Measurements from ENCODE around the gene CEP78.

Gene CEP78

DNA sequence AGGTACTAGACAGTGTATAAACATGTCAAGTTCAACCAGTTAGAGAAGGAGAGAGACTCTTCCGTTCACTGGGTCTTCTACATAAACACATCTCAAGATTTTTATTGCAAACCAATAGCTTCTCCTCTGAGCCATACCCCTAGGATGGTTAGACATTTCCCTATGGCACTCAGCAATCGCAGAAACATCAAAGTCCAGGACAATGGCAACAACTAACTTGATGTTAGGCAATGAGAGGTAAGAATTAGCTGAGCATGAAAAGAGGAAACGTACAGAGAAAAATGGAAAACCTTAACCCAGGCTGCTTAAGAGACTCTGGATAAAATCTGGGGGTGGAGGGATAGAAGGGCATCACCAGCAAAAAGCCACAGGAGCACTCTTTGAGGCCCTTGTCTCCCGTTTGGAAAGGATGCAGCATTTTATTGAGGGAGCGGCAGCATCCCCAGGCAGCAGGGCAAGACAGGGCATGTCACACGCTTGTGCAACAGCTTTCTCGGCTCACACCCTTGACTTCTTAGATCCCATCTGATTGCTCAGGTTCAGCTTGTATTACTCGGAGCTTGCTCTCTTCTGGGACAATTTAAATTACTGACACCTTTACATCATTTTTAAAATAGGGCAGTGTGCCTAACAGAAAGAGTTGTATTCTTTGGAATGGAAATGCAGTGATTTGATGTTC is 52.5 kb downstream of the CEP78 start:
- DNase-seq (ENCODE audit: low read depth) = no peak

DNA sequence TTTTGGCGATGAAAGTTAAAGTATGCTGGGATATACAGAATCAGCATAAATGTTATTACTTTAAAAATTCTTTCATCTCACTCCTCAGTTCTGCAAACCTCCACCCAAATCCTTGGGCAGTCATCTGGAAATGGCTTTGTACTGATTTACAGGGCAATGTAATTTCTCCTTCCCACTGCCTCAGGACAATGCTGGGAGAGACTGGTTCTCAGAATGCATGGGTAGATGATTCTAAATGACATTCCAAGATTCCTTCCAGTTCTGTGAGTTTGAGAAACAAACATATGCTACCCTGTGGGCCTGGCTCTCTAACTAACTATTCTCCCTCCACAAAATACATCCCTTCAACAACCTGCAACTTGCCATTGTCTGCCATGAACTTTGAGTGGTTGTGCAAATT is 53.6 kb downstream of the CEP78 start:
- no peak for DNase-seq (ENCODE audit: low read depth)

DNA sequence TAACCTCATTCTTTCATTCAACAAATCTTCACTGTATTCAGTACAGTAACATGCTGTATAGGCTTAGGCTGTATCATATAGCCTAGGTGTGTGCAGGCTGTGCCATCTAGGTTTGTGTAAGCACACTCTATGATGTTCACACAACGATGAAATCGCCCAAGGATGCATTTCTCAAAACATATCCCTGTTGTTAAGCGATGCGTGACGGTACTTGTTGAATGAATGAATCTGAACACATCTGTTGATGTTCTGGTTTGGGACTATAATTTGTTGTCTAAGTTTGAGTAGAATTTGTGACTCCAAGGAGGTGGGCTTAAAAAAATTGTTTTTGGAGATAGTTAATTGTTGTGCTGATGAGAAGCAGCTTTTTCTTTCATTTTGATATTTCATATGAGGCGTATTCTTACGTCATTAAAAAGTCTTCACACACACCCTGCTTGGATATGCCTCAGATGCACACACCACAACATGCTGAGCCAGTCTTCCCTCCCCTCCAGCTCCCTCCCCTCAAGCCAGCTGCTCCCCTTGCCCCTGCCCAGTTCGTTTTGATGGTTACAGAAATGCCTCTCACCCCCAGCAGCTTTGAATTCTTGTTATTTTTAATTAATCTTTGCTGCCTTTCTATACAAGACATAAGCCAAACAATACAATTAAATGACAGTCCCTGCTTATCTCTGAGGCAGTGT is 55.5 kb downstream of the CEP78 start:
- DNase-seq (ENCODE audit: low read depth) = no peak

DNA sequence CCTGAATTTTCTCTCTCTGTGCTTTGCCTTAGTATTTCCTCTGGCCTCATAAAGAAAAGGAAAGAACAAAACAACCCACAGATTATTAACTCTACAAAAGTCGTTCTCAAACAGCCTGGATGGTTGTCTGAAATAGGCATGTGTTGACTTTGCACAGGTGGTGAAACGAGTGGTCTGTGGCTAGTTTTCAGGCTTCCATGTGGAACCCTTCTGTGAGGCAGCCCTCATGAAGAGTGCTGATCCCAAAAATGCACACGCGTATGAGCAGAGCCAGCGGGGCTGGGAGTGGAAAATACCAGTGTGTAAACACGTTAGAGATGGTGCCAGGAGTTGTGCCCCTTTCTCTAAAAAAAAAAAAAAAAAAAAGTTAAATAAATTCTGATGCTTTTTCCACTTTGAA is 56.2 kb downstream of the CEP78 start:
- no peak for DNase-seq (ENCODE audit: low read depth)

DNA sequence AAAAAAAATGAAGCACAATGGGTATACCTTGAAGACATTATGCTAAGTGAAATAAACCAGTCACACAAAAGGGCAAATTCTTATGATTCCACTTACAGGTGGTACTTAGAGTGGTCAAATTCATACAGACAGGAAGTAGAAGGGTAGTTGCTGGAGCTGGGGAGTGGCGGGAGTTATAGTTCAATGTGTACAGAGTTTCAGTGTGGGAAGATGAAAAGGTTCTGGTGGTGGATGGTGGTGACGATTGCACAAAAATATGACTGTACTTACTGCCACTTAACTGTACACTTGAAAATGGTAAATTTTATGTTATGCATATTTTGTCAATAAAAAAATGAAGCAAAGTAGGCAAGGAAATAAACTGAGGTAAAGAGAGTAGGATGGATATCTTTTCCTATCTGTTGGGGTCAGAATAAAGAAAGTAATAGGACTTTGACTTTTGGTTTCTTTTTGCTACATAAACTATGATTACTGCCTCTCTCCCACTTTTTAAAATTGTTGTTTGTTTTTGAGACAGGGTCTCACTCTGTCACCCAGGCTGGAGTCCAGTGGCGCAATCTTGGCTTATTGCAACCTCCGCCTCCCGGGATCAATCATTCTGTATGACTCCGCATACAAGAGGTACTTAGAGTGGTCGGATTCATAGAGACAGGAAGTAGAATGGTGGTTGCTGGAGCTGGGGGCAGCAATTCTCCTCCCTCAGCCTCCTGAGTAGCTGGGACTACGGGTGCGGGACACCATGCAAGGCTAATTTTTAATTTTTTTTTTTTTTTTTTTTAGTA is 57.0 kb downstream of the CEP78 start:
- no peak for DNase-seq (ENCODE audit: low read depth)

DNA sequence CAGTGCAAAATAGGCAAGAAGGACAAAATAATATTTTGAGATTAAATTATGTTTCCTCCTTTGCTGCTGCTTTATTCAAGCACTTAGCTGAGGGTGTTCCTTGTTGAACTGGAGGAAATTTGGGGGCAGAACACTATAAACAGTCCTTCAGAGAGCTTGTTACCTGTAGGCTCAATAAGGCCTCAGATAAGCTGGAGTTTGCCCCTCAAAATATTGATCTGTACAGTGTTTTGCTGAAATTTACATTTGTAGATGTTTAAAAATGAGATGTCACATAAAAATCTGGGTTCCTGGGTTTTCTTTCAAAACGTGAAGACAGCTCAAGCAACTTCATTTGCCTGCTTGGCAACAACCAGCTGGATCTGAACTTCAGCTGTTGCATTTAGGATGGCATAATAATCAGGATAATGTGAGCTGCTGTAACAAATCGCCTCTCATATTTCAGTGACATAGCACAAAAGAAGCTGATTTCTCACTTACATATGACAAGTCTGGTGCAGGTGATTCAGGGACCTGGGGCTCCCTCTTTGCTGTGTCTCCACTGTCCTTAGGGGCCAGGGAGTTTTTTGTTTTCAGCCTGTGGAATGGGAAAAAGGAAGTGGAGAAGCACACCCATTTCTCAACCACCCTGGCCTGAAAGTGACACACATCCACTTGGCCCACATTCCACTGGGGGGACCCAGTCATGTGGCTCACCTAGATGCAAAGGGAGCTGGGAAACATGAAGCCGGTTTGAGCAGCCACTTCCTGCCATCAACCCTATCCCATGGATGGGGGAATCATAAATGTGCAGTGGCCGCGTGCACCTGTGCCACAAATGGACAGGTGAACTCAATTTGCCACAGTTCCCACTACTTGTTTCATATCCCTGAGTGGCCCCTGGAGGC is 58.7 kb downstream of the CEP78 start:
- DNase-seq (ENCODE audit: low read depth) = no peak

DNA sequence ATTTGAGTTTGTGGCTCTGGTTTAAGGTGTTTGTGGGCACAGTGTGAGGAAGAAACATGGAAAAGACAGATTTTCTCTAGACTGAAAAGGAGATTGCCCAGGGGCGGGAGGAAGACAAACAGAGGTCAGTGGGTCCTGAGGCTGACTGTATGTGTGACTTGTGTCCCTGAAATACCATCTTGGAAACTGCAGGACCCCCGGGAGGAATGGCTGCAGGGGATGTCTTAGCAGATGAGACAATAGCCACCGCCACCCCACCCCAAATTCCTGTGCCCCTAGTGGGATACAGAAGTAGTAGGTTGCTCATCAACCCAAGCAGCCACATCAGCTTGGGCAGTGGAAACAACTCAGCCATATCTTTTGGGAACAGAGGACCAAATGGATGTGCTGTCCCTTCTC is 59.3 kb downstream of the CEP78 start:
- DNase-seq (ENCODE audit: low read depth) = no peak

DNA sequence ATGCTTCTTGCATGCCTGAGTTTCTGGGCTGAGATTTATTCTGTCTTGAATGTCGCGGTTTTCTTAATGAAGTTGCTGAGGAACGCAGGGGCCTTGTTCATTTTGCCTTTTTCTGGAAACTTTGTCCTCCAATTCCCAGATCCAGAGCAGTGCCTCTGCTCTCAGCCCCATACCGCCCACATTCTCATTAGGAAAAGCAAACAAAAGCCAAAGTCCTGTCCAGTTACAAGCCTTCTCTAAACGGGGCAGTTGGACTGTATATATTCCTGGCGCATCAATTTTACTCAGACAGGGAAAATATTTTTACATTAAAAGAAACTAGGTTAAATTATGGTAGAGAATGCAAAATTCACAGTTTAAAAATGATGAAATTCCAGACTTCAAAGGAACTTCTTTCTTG is 59.9 kb downstream of the CEP78 start:
- no peak for DNase-seq (ENCODE audit: low read depth)

DNA sequence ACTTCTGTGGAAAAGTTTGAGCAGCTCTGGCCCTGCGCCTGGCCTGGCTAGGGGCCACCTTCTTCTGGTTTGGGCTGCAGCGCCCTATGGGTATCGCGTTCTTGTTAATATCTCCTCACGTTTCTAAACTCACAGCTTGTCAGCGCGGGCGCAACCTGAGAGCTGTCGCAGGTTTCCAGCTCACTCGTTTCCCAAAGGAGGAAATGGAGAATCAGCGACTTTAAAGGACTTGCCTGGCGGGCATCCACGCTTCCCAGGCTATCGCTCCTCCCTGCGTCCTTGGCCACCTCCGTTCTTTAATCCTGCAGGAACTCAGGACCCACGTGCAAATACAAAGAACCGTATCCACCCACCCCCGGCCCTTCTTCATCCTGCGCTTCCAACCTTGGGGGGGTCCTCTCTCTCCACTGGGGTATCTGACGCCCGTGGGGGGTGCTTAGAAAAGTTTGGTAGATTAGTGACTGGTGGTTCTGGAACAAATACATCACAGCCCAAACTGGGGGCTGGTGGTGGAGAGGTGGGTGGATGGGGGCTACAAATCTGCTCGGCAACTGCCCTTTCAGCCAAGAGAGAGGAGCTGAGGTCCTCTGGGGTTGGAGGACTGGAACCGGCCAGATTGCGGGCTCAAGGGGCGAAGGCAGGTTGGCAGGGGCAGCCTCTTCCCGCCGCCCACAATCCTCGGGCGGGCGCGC is 60.5 kb downstream of the CEP78 start:
- peak; percentile 35 for DNase-seq (ENCODE audit: low read depth)

DNA sequence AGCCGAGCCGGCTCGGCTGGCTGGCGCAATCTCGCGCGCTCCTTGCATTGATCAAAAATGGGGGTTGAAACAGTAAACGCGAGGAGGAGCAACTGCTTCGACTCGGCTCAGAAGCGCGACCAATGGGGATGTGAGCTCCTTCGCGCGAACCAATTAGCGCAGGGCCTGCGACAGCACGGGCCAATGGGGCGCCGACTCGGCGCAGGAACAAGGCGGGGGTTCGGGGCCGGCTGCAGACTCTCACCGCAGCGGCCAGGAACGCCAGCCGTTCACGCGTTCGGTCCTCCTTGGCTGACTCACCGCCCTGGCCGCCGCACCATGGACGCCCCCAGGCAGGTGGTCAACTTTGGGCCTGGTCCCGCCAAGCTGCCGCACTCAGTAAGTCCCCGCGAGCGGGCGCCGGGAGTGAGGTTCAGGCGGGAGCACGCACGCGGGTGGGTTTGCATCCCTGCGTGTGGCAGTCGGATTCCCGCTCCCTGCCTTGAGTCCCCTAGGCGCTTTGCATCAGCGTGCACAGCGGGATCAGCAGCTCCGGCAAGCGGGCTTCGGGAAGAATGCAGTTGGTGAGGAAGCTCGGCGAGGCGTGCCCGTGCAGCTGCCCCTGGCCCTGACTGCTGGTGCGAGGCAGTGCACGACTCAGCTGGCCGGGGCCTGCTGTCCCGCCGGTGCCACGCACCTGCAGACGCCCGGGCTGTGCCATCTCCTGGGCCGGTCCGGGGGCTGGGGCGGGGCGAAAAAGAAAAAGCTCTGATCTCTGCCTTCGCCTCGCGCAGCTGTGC is 61.2 kb downstream of the CEP78 start, which contains the start of gene PSAT1:
Gene PSAT1 (plus strand): TSS at position 233 of the 779 bp plus-strand sequence. CDS start 86 bp downstream, at position 319.
- DNase-seq (ENCODE audit: low read depth) = peak; percentile 99

DNA sequence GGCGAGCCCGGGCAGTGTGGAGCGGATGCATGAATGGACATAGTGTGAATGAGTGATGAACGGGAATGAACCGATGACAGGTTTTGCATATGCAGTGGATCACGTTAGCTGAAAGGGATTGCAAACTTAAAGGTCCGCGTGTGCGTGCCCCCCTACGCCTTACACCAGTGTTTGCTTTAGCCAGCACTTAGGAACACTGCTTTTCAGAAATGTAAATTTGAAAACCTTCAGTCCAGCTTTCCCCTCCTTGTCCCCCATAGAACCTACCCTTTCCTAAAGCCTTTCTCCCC is 61.7 kb downstream of the CEP78 start:
- DNase-seq (ENCODE audit: low read depth) = peak; percentile 49

DNA sequence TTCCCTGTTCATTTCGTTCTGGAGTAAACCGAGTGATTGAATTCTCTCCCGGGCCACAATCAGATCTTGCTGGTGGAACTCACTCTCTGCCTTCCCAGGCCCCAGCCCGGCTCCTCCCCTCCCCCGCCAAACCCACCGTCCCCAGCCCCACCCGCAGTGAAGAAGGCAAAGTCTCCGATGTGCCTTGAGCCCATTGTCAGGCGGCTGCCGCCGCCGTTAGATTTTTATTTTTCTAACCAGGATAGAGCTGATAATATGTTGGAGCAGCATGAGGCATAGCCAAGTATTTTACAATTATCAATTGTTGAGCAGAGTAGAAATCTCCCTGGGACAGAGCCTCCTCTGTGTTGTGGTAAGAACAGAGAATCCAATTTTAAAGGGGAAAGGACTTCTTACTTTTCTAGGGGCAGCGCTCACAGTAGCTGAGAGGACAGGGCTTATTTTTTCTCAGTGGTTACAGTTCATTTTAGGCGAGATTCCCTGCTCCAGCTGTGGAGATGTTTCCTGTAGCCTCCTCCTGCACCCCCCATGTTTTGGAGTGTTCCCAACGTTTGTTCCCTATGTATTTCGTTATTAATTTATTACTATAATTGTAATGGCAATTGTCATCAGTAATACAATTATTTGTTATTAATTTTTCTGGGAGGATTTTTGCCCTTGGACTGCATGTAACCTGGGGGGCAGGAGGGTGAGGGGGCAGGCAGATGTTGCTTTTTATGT is 62.3 kb downstream of the CEP78 start:
- no peak for DNase-seq (ENCODE audit: low read depth)

DNA sequence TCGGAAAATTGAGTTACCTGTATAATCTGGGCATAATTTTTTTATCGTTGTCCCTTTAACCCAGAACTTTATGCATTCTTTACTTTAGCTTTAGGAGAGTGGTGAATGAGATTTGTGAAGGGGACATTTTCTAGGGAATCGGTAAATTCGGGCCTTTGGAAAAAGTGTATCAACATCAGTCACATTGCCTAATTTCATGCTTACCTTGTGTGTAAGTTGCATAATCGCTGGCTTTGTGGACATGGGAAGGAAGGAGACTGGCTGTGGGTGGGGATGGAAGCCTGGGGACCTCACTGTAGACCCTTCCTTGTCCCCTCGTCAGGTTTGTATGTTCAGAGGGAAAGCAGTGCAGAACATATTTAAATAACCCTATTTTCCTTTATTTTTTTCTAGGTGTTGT is 64.3 kb downstream of the CEP78 start:
- DNase-seq (ENCODE audit: low read depth) = no peak

DNA sequence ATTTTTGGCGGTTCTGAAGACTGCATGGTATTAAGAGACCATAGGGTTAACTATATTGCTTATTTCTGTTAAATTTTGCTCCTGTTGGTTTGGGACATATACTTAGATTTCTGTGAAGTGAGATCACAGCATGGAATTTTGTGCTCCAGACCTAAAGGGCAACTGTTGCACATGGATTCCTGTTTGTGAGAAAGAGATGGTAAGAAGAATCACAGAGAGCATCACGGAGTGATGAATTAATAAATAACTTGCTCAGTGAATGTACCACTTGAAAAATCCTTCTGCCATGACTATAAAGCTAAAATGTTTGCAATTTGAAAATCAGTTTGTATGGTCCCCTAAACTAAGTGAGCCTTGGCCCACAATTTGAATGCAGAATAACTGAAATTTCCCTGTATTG is 65.6 kb downstream of the CEP78 start:
- no peak for DNase-seq (ENCODE audit: low read depth)

DNA sequence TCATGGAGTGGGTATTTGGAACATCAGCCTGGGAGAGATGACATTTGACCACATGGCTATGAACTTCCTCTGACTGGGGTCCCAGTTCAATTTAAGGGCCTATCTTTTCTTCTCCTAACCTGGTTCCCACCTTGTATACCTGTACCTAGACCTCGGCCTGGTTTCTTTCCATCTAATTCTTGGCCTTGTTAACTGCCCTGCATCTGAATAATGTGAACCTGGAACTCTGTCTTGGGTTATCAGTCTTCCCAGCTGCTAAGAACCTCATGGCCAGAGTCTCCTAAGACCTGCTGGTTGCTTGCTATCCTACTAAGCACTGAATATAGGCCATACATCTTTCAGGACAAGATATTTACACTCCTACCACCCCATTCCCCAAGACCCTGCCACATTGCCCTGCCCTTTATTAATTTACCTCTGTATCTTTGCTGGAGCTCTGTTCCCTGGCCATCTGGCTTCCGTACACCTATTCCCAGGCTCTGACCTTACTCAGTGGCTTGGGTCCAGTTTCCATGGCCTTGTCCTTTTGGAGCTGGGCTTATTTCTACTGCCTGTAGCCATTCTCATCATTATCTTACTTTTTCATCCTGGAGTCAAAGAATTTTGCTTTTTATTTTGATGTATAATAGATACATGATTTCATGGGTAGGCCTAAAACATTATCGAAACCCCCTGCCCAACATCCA is 67.6 kb downstream of the CEP78 start:
- no peak for DNase-seq (ENCODE audit: low read depth)

DNA sequence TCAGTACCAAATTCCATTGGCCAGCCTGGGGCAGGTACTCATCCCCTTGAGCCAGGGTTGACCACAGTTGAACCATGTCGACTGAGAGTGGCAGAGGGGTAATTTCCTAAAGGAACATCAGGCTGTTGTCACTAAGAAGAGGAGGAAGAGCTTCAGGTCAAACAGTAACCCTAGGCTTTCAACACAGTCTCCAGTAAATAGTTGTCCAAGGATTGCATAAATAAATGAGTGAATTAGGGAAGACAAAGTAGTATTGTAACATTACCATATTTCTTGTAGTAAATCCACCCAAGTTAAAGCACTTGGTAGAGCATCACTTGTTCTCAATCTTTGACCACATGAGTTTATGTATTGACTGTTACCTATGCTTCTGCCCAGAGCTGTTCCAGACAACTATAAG is 68.5 kb downstream of the CEP78 start:
- DNase-seq (ENCODE audit: low read depth) = no peak

DNA sequence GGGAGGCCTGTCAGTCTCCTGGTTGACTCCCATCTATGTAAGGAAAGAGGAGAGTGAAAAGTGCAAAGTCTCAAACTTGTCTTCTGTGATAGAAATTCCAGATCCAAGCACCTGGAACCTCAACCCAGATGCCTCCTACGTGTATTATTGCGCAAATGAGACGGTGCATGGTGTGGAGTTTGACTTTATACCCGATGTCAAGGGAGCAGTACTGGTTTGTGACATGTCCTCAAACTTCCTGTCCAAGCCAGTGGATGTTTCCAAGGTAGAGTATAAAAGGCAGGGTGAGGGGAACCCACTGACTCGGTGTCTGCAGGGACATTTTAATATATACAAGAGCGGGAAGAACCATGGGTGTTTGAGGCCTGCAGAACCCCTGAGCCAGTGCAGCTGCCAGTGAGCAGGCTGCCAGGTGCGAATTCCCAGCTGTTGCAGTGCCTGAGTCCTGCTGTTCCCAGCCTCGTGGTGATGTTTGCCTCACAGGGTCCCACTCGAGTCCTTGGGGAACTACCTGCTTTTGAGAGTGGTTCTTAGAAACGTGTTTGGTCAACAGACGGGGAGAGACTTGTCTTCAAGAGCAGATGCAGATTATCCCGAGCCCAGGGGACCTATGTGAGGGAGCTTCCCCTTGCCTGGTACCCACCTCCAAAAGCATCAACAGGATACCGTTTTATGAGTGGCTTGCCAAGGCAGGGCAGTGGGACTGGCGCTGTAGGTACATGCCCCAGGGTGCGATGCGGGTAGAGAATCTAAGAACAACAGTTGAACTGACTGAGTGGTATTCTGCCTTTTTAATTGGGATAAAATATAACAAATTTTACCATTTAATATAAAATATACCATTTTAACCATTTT is 70.6 kb downstream of the CEP78 start:
- DNase-seq (ENCODE audit: low read depth) = no peak

DNA sequence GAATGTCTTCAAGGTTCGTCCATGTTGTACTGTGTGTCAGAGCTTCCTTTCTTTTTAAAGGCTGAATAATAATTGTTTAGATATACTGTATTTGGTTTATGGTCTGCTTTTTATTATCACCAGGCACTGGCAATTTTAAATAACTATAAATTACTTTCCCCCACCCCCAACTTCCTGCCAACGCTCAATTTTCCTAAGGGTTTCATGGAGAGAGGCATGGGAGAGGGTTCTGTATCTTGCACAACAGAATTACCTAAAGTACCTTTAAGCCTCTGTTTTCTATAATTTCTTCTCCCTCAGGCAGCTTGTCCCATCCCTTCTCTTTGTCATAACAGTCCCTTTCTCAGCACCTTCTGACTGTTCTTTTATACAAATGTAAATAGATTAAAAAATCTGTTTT is 71.5 kb downstream of the CEP78 start:
- no peak for DNase-seq (ENCODE audit: low read depth)

DNA sequence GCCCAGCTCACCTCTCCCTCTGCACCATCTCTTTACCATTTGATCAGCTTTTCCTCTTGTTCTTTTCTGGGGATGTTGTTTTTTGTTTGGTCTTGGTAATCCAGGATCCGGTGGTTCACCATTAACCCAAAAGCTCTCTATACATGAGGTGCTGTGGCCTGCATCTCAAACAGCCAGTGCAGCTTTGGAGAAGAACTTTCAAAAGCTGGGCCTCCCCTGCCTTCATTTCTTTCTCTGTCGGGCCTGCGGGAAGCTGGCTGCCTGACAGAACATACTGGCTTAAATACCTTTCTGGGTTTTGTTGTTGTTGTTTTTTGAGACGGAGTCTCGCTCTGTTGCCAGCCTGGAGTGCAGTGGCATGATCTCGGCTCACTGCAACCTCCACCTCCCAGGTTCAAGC is 73.2 kb downstream of the CEP78 start:
- no peak for DNase-seq (ENCODE audit: low read depth)

All from iris pigment epithelial cell (primary cell).